ENCODE results near the gene VWA5B1. TPM values are rescaled to one million over a fixed set of nuclear protein-coding genes. Genes with fewer than 3 reads are reported as not detected.

Gene VWA5B1, protein sequence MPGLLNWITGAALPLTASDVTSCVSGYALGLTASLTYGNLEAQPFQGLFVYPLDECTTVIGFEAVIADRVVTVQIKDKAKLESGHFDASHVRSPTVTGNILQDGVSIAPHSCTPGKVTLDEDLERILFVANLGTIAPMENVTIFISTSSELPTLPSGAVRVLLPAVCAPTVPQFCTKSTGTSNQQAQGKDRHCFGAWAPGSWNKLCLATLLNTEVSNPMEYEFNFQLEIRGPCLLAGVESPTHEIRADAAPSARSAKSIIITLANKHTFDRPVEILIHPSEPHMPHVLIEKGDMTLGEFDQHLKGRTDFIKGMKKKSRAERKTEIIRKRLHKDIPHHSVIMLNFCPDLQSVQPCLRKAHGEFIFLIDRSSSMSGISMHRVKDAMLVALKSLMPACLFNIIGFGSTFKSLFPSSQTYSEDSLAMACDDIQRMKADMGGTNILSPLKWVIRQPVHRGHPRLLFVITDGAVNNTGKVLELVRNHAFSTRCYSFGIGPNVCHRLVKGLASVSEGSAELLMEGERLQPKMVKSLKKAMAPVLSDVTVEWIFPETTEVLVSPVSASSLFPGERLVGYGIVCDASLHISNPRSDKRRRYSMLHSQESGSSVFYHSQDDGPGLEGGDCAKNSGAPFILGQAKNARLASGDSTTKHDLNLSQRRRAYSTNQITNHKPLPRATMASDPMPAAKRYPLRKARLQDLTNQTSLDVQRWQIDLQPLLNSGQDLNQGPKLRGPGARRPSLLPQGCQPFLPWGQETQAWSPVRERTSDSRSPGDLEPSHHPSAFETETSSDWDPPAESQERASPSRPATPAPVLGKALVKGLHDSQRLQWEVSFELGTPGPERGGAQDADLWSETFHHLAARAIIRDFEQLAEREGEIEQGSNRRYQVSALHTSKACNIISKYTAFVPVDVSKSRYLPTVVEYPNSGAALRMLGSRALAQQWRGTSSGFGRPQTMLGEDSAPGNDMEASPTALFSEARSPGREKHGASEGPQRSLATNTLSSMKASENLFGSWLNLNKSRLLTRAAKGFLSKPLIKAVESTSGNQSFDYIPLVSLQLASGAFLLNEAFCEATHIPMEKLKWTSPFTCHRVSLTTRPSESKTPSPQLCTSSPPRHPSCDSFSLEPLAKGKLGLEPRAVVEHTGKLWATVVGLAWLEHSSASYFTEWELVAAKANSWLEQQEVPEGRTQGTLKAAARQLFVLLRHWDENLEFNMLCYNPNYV
- total RNA-seq: under 1 TPM in 1 of 7 donors, not detected in 6; 0.28 TPM
- polyA plus RNA-seq: not detected
- long read RNA-seq, donor 1: 0 reads
- long read RNA-seq, donor 2: 0 reads

DNA sequence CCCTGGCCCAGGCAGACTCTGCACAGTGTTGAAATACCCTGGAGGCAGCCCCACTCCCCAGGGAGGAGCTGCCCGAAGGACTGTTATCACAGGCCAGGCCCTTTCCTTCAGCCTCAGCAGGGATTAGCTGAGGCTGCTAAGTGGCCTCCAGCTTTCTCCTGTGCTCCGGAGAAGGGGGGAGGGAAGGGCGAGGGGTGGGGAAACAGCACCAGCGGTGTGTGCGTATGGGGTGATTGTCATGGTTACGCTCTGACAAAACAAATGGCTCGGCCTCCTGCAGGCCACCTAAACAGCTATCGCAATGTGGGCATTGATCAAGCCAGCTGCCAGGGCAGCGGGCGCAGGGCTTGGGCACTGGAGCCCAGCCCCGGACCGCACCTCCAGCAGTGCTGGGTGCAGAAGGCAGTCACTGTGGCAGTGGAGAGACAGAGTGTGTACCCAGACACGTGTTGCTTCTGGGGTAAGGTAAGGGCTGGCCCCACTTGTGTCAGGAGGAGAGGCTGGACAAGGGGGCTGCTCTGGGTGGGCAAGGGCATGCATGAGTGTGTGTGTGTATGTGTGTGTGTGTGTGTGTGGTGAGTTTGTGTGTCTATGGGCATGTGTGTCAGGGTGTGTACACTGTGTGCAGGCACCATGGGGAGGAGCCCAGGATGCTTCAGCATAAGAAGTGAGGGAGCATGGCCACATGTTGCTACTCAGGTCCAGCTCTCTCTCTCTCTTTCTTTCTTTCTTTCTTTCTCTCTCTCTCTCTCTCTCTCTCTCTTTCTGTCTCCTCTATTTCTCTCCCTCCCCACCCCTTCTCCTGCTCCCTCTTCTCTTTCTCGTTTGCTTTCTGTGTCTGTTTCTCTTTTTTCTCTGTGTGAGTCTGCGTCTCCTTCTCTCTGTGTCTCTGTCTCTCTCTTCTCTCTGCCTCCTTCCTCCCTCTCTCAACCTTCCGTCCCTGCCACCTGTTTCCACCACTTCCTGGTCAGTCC lies at the start of gene VWA5B1:
Gene VWA5B1 (plus strand): TSS at position 252 of the 974 bp plus-strand sequence. CDS start 19,727 bp downstream, outside the sequence.
- no peaks in the 10 kb centered on the region for H3K36me3 ChIP-seq
- peaks cover 0 to 10% (median 6%) of the 10 kb centered on the region in 6 donors for H3K4me1 ChIP-seq
- no peak within 1 kb of the TSS for H3K27ac ChIP-seq
- H3K4me3 ChIP-seq: peak within 1 kb of the TSS in 1 of 8 donors; percentile 28
- intact Hi-C loops (cut with DNase I; ENCODE audit: low total_unique reads): no loop called here
- H3K27me3 ChIP-seq (replicated peaks in 1 of 7): peaks cover 0 to 89% (median 22%) of the 10 kb centered on the region in 7 donors
- WGBS, 5 donors: 21 to 40% (median 24%) methylated on average over 12 to 16 of the region's 16 CpGs
- no peak for TF ChIP-seq POLR2A (IDR thresholded peaks at IDR 0.05)
- TF ChIP-seq POLR2AphosphoS5 (IDR thresholded peaks at IDR 0.05): no peak
- TF ChIP-seq, protein P1, sequence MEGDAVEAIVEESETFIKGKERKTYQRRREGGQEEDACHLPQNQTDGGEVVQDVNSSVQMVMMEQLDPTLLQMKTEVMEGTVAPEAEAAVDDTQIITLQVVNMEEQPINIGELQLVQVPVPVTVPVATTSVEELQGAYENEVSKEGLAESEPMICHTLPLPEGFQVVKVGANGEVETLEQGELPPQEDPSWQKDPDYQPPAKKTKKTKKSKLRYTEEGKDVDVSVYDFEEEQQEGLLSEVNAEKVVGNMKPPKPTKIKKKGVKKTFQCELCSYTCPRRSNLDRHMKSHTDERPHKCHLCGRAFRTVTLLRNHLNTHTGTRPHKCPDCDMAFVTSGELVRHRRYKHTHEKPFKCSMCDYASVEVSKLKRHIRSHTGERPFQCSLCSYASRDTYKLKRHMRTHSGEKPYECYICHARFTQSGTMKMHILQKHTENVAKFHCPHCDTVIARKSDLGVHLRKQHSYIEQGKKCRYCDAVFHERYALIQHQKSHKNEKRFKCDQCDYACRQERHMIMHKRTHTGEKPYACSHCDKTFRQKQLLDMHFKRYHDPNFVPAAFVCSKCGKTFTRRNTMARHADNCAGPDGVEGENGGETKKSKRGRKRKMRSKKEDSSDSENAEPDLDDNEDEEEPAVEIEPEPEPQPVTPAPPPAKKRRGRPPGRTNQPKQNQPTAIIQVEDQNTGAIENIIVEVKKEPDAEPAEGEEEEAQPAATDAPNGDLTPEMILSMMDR (IDR thresholded peaks at IDR 0.05 in 8 of 11, conservative IDR thresholded peaks at IDR 0.05 in 3 of 11): no peak
- H3K9me3 ChIP-seq: no peaks in the 10 kb centered on the region
- no peak for DNase-seq

DNA sequence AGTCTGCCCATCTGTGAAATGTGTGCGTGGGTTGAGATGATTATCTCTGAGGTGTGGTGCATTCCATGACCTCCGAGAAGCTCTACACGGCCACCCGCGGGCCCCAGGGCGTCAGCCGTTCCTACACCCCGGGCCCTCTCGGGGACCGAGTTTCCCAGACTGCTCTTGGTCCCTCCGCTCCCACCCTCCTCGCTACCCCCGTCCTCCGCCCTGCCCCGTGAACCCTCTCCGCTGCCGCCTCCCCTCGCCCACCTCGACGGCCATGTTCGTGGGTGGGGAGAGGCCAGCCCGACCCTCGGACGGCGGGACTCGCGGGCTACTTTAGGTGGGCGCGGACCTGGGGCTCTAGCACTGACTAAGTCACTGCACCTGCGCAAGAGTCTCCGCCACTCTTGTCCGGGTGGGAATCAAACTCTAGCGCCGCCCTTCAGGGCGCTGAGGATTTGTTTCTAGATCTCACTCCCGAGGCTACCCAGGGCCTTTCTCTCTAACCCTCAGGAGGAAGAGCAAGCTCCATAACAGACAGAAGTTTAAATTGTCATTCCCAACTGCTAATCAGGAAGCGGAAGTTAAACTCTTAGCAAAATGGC lies 47.7 kb upstream of the VWA5B1 start:
- intact Hi-C loops (cut with DNase I; ENCODE audit: low total_unique reads): no loop called here
- Histone ChIP-seq H3K4me3 (no peak overlapping the region), H3K9me3 (no peaks in the 10 kb centered on the region), H3K4me1 (no peaks in the 10 kb centered on the region), H3K36me3 (no peaks in the 10 kb centered on the region), H3K27me3 (replicated peaks in 1 of 7) (peaks cover 0 to 27% (median 6%) of the 10 kb centered on the region in 7 donors), H3K27ac (no peak overlapping the region)
- DNase-seq: no peak
- WGBS, 5 donors: 83 to 91% (median 85%) methylated on average over 35 to 37 of the region's 37 CpGs
- TF ChIP-seq POLR2A (IDR thresholded peaks at IDR 0.05) (no peak), POLR2AphosphoS5 (IDR thresholded peaks at IDR 0.05) (no peak)
- TF ChIP-seq, protein P1 (IDR thresholded peaks at IDR 0.05 in 8 of 11, conservative IDR thresholded peaks at IDR 0.05 in 3 of 11): no peak

DNA sequence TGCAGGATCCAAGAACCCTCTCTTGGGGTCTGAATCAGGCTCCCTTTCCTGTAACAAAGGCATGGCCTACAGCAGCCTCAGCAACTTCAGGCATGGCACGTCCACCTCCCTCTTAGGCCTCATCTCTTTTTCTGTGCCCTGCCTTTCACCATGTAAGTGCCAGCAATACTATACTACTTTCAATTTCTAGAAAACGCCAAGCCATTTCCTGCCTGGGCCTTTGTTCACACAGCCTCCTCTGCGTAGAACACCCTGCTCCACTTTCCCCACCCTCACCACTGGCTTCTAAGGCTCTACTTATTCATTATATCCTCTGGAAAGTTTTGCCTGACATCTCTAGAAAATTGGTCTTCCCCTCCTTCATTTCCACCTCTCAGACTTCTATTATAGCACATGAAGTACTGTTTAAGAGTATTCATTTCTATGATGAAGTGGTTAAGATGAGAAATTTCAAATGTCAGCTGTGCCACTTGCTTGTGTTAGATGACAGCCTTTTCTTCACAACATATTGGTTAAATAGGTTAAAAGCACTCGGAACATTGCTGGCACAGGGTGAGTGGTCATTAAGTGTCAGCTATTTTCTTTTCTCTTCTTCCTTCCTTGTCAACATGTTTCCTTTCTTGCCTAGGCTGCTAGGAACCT lies 41.6 kb upstream of the VWA5B1 start:
- H3K27me3 ChIP-seq (replicated peaks in 1 of 7): peaks cover 0 to 10% (median 0%) of the 10 kb centered on the region in 7 donors
- no peak overlapping the region for H3K4me3 ChIP-seq
- 28 to 48% (median 39%) methylated on average over 4 of the region's 4 CpGs for WGBS, 5 donors
- no peaks in the 10 kb centered on the region for H3K36me3 ChIP-seq
- TF ChIP-seq POLR2AphosphoS5 (IDR thresholded peaks at IDR 0.05) (no peak), POLR2A (IDR thresholded peaks at IDR 0.05) (no peak)
- TF ChIP-seq, protein P1 (IDR thresholded peaks at IDR 0.05 in 8 of 11, conservative IDR thresholded peaks at IDR 0.05 in 3 of 11): no peak
- peak overlapping the region; percentile 5 to 70 (median 55) for H3K27ac ChIP-seq
- intact Hi-C loops (cut with DNase I; ENCODE audit: low total_unique reads): no loop called here
- no peak for DNase-seq
- no peaks in the 10 kb centered on the region for H3K9me3 ChIP-seq
- peaks cover 0 to 10% (median 0%) of the 10 kb centered on the region in 6 donors for H3K4me1 ChIP-seq

Measured in spleen (tissue), 13 donors.